ENCODE results near the gene TEAD1.

DNA sequence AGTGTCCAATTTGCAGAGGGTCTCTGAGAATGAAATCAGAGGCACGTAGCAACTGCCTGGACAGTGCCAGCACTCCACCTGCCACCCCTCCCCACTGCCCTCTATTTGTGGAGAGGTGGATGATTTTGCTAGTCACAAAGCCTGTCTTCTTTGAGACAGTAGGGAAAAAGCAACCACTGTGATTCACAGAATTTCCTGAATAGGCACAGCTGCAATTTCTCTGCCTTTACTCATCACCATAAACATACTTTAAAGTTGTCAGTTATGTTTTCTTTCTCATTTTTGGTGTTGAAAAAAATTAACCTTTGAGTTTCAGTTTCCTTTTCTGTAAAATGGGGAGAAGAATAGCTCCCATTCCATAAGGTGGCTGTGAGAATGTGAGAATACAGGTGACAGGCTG is 134.3 kb downstream of the TEAD1 start:
- TF ChIP-seq, protein P1, sequence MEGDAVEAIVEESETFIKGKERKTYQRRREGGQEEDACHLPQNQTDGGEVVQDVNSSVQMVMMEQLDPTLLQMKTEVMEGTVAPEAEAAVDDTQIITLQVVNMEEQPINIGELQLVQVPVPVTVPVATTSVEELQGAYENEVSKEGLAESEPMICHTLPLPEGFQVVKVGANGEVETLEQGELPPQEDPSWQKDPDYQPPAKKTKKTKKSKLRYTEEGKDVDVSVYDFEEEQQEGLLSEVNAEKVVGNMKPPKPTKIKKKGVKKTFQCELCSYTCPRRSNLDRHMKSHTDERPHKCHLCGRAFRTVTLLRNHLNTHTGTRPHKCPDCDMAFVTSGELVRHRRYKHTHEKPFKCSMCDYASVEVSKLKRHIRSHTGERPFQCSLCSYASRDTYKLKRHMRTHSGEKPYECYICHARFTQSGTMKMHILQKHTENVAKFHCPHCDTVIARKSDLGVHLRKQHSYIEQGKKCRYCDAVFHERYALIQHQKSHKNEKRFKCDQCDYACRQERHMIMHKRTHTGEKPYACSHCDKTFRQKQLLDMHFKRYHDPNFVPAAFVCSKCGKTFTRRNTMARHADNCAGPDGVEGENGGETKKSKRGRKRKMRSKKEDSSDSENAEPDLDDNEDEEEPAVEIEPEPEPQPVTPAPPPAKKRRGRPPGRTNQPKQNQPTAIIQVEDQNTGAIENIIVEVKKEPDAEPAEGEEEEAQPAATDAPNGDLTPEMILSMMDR (IDR thresholded peaks at IDR 0.05) = no peak
- no peak for TF ChIP-seq ZFX (IDR thresholded peaks at IDR 0.05; ENCODE audit: borderline replicate concordance)

Measured in 22Rv1 (cell line).